Measurements from ENCODE around the gene CPB1.

- TF ChIP-seq CTCF (IDR thresholded peaks at IDR 0.05) (no peak), POLR2A (IDR thresholded peaks at IDR 0.05) (no peak)
Measured at GRCh38 chr3:148820361-148821245, 7.0 kb upstream of the CPB1 start.
